NCI-H1092 (cell line): ENCODE data around the gene SORT1.
A peak's percentile ranks its signal among the peaks of the same experiment; 100 is the strongest.
"Not testable (repeated sequence)": the region's sequence is repeated elsewhere in the genome, so short reads cannot be mapped to it uniquely, and the experiment has no call there.

ENCODE experiments used
- DNase-seq: peaks from one replicate; lab custom pipeline; 2025; lab: John Stamatoyannopoulos, UW

The SORT1 gene

GRCh38 chr1:109341944-109342930, 55.5 kb downstream of the SORT1 start:
- no peak for DNase-seq

- no peak for DNase-seq
Observed at GRCh38 chr1:109338608-109339007, 59.1 kb downstream of the SORT1 start.

- DNase-seq = no peak
Observed at GRCh38 chr1:109338091-109338490, 59.6 kb downstream of the SORT1 start.

- DNase-seq = no peak
Observed at GRCh38 chr1:109335091-109335490, 62.6 kb downstream of the SORT1 start.

- no peak for DNase-seq
Observed at GRCh38 chr1:109331113-109331512, 66.6 kb downstream of the SORT1 start.

GRCh38 chr1:109327285-109327684, 70.4 kb downstream of the SORT1 start:
- no peak for DNase-seq

- no peak for DNase-seq
Observed at GRCh38 chr1:109322974-109323373, 74.7 kb downstream of the SORT1 start.

GRCh38 chr1:109319114-109319513, 78.6 kb downstream of the SORT1 start:
- no peak for DNase-seq

GRCh38 chr1:109316506-109316905, 81.2 kb downstream of the SORT1 start:
- DNase-seq = no peak

- DNase-seq = no peak
Observed at GRCh38 chr1:109315288-109315687, 82.4 kb downstream of the SORT1 start.

GRCh38 chr1:109314795-109315194, 82.9 kb downstream of the SORT1 start:
- no peak for DNase-seq

GRCh38 chr1:109312978-109313775, 84.5 kb downstream of the SORT1 start:
- DNase-seq = no peak

- no peak for DNase-seq
Observed at GRCh38 chr1:109312246-109312645, 85.5 kb downstream of the SORT1 start.

- no peak for DNase-seq
Observed at GRCh38 chr1:109309347-109309746, 88.4 kb downstream of the SORT1 start.

GRCh38 chr1:109307274-109308021, 90.3 kb downstream of the SORT1 start:
- peak; percentile 40 for DNase-seq

- DNase-seq = no peak
Observed at GRCh38 chr1:109306832-109307273, 90.9 kb downstream of the SORT1 start, which contains the start of gene MYBPHL. MYBPHL (minus strand) TSS chr1:109307011; CDS start chr1:109306991, 20 bp downstream.

GRCh38 chr1:109305991-109306390, 91.7 kb downstream of the SORT1 start:
- DNase-seq = not testable (repeated sequence)

- DNase-seq = no peak
Observed at GRCh38 chr1:109304226-109304920, 93.3 kb downstream of the SORT1 start.

- no peak for DNase-seq
Observed at GRCh38 chr1:109301874-109302273, 95.8 kb downstream of the SORT1 start.

GRCh38 chr1:109300650-109301151, 97.0 kb downstream of the SORT1 start:
- no peak for DNase-seq
